Activated CD4-positive, alpha-beta T cell treated with anti-CD3 and anti-CD28 coated beads for 48 hours (primary cell): ENCODE results near the gene HBP1.
"Not testable (repeated sequence)": the region's sequence is repeated elsewhere in the genome, so short reads cannot be mapped to it uniquely, and the experiment has no call there.

Experiments
- DNase-seq: peaks from one replicate; pipeline ENCODE4 v3.0.0-alpha.2; 2020

HBP1 gene

DNA sequence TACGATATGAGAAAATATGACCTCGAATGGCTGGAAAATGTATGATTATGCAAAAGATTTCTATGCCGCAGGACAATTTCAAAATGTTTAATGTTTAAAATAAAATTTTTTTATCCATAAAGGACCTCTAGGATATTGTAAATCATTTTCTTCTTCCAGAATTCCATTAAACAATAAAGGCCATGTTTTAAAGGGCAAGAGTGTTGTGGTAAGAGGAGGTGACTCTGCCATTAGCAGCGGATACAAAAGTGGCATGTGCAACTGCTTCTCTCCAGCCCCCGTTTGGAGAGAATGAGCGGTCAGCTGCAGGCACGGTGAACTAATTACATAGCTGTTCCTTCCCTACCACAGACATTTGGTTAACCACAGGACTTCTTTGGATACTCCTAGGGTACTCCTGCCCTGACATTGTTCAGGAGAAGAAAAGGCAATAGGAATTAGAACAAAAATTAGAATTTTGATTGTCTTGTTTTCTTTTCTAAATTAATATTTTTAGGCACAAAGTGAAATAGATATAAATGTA is 63.8 kb downstream of the HBP1 start:
- no peak for DNase-seq

DNA sequence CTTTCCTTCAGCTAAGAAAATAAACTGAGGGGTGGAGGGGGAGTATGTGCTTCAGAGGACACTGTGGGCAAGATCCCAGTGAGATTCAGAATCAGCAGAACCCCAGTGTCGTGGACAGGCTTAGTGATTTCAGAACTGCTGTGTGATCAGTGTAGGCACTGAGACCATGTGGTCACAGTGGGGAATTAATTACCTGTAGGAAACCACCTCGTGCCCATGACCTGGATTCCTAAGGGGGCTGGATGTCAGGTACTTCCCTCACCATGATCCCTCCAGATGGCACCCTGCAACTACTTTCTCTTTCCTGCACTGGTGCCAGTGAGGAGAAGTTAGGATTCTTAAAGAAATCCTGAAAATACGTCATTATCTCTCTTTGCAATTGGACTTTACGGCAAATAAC is 64.4 kb downstream of the HBP1 start:
- DNase-seq: no peak

DNA sequence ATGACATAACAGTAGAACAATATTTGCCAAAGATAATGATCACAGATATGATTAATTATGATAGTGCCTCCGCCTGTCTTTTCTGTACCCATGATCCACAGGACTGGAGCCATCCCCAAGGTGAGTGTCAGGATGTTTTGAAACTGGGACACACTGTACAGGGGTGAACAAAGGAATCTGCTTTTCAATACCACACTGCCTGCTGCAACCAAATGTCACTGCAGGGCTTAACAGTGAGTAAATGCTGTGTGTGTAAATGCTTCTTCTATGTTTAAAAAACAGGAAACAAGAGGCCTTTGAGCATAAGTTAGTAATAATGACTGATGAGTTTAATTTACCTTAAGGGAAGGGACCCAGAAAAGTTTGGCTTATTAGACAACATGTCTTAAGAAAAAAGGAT is 65.2 kb downstream of the HBP1 start:
- DNase-seq: no peak

DNA sequence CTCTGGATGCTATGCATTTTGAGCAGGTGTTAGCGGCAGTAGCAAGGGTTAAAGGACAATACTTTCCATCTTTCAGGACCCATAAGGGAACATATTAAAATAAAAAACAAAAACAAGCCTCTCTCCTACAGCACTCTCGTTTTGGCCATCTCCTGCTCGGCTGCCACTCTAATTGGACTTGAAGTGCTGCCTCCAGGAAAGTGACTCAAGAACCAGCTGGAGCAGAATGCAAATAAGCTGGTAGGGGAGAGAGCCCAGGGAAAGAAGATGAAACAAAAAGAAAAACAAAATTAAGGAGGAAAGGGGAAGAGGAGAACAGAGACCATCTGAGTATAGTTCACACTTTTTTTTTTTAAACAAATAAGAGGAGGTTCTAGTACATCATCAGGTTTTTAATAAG is 65.6 kb downstream of the HBP1 start:
- DNase-seq: no peak

DNA sequence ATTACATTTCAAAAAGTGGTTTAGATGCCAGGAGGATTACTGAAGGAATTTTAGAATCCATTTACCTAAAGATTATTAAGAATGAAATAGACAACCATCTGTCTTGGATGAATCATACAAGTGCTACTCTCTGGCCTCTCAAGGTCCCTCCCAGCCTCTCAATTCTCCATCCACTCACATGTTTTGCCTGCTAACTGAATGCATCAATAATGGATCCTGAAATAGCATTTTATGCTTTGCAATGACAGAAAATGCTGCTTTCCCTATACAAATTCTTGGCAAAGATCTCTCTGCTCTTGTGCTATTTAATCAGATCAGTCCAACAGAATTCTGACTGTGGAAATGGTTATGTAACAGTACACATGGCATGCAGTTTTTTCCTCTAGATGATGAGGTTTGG is 68.1 kb downstream of the HBP1 start:
- no peak for DNase-seq

DNA sequence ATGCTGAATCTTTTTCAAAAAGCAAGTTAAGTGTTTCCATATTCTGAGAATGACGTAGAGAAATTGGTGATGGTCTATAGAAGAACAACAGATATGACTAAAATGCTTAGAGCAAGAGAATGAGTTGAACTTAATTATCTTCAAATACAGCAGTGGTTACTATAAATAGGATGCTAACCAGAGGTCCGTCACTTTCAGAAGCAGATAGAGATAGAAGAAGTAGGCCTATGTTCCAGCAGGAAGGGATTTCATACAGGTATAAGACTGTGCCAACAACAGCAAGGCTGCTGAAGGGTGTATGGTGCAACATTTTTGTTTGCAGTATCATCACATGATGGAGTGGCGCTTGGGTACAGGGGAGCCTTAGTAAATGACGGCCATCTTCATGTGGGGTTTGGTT is 68.6 kb downstream of the HBP1 start:
- no peak for DNase-seq

DNA sequence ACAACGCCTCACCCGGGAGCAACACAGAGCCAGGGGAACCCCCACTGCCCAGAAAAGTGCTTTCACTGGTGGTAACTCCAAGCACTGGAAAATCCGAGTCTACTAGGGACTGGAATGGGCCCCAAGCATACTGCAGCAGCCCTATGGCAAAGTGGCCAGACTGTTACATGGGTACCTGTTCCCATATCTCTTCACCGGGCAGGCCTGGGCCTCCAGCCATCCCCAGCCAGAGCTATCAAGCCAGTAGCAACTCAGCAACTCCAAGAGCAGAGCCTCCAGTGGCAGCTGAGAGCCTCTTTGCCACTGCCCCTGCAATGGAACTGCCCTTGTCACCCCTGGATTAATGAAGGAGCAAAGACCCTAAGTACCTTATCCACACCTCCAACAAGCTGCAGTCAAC is 73.5 kb downstream of the HBP1 start:
- DNase-seq: no peak

DNA sequence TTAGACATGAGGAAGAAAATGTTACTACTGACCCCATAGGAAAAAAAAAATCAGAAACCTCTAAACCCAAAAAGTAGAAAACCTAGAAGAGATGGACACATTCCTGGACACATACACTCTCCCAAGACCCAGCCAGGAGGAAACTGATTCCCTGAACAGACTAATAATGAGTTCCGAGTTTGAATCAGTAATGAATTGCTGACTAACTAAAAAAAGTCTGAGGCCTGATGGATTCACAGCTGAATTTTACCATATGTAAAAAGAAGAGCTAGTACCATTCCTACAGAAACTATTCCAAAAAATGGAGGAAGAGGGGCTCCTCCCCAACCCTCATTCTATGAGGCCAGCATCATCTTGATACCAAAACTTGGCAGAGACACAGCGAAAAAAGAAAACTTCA is 75.8 kb downstream of the HBP1 start:
- DNase-seq: no peak

DNA sequence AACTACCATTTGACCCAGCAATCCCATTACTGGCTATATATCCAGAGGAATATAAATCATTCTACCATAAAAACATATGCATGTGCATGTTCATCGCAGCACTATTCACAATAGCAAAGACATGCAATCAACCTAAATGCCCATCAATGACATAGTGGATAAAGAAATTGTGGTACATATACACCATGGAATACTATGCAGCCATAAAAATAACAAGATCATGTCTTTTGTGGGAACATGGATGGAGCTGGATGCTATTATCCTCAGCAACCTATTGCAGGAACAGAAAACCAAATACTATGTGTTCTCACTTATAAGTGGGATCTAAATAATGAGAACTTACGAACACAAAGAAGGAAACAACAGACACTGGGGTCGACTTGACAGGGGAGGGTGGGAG is 78.0 kb downstream of the HBP1 start:
- DNase-seq: not testable (repeated sequence)

DNA sequence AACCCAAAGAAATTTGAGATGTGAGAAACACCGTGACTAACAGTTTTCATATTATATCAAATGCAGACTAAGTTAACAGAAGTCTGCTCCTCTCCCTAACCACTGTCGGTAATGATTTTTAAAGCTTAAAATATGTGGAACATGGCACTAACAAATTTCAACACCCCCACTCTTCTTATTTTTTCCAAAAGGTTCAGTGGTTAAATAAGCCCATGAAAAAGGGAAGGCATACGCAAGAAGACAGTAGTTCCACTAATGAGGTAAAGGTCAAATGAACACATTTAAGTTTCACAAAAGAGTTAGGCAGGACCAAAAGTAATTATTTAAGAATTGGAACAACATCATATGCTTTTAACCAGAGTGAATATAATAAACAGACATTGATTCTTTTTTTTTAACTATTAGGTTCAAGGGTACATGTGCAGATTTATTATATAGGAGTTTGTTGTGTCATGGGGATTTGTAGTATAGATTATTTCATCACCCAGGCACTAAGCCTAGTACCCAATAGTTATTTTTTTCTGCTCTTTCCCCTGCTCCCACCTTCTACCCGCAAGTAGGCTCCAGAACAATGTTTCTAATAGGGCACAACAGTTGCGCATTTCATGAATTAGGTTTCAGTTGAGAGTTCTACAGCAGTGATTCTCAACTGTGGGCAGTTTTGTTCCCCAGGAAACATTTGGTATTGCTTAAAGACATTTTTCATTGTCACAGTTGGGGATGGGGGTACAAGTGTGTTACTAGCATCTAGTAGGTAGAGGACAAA is 79.9 kb downstream of the HBP1 start:
- DNase-seq: no peak

DNA sequence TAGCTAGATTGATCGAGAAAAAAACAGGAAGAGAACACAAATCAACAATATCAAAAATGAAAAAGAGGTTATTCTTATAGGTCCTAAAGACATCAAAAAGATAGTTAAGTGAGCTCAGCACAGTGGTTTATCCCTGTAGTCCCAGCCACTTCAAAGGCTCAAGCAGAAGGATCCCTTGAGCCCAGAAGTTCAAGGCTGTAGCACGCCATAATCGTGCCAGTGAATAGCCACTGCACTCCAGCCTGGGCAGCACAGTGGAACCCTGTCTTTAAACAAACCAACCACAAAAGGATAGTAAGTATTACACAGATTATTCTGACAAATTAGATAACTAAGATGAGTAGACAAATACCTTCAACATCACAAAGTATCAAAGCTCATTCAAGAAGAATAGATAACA is 83.2 kb downstream of the HBP1 start:
- no peak for DNase-seq
